Cardiac fibroblast (primary cell): Measurements from ENCODE around the gene ARIH2.

Experiments
- DNase-seq, 2 donors: peaks; one replicate each; pipeline versions ENCODE4 v3.0.0 to v3.0.0-alpha.2; 2010; ENCODE audit warnings: low read depth in 2 of 2
- H3K4me3 ChIP-seq, 2 donors: replicated peaks in 1 of 2; 1 replicate in 1 of 2; 2 replicates in 1 of 2; pipeline ENCODE4 v1.5.1; 2011; ENCODE audit warnings: low read depth in 2 of 2, low read length in 2 of 2, mild to moderate bottlenecking in 2 of 2, moderate library complexity in 1 of 2
- TF ChIP-seq, protein P1 (sequence below): IDR thresholded peaks from one replicate; pipeline ENCODE4 v1.5.1; 2011; ENCODE audit warnings: low read depth, mild to moderate bottlenecking, low read length, inconsistent platforms

Gene ARIH2

DNA sequence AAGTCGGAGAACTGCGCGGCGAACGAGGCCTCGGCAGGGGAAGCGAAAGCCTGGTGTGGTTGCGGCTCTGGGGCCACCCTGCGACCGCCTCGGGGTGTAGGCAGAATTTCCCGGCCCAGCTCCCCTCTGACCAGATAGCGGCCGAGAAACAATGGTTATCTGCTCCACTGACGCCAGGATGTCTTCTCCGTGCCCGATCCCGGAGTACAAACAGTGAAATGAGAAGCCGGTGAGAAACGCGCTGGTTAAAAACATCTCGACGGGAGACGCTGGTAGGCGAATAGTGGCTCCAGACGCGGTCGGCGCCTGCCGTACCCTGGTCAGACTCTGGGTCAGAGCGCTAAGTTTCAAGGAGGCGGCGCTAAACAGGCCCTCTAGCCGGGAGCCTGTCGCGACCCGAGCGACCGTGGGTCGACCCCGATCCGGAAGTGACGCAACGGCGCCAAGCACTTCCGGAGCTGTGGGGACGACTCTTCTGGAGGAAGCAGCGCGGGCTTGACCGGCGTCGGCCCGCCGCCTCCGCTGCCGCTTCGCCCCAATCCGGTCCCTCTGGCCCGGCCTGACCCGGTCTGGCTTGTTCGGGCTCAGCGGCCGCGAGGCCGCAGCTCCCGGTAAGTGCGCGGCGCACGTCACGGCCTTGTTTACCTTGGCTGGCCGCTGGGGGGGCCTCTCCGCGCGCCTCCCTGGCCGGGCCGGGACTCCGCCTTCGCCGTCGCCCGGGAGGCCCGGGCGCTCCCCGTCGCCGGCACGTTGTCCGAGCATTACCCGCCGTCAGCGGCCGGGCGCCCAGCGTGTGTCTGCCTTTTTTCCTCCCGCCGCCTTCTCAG is at the start of gene ARIH2:
Gene ARIH2, plus strand, starts transcription at position 455 of the 827 bp plus-strand sequence. CDS start 8,717 bp downstream, outside the sequence.
- DNase-seq, result peak; percentile 93 to 95
- H3K4me3 ChIP-seq, result peak within 1 kb of the TSS; percentile 78 to 79
- TF ChIP-seq, protein P1, sequence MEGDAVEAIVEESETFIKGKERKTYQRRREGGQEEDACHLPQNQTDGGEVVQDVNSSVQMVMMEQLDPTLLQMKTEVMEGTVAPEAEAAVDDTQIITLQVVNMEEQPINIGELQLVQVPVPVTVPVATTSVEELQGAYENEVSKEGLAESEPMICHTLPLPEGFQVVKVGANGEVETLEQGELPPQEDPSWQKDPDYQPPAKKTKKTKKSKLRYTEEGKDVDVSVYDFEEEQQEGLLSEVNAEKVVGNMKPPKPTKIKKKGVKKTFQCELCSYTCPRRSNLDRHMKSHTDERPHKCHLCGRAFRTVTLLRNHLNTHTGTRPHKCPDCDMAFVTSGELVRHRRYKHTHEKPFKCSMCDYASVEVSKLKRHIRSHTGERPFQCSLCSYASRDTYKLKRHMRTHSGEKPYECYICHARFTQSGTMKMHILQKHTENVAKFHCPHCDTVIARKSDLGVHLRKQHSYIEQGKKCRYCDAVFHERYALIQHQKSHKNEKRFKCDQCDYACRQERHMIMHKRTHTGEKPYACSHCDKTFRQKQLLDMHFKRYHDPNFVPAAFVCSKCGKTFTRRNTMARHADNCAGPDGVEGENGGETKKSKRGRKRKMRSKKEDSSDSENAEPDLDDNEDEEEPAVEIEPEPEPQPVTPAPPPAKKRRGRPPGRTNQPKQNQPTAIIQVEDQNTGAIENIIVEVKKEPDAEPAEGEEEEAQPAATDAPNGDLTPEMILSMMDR, result no peak

DNA sequence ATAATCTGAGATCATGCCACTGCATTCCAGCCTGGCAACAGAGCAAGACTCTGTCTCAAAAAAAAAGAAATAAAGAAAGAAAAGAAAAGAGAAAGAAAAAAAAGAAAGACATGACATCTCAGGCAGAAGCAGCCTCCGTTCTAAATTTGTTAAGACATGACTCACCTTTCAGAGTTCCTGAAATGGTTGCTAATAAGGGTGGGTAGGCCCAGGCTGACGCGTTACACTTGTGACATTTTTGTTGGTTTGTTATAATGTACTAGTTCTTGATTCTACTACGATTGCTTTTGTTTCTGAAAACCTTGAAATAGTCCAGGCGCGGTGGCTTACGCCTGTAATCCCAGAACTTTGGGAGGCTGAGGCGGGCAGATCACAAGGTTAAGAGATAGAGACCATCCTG is 41.0 kb upstream of the ARIH2 start:
- H3K4me3 ChIP-seq, result no peak overlapping the region
- DNase-seq, result peak in 1 of 2 donors; percentile 34
- TF ChIP-seq, protein P1, result no peak

DNA sequence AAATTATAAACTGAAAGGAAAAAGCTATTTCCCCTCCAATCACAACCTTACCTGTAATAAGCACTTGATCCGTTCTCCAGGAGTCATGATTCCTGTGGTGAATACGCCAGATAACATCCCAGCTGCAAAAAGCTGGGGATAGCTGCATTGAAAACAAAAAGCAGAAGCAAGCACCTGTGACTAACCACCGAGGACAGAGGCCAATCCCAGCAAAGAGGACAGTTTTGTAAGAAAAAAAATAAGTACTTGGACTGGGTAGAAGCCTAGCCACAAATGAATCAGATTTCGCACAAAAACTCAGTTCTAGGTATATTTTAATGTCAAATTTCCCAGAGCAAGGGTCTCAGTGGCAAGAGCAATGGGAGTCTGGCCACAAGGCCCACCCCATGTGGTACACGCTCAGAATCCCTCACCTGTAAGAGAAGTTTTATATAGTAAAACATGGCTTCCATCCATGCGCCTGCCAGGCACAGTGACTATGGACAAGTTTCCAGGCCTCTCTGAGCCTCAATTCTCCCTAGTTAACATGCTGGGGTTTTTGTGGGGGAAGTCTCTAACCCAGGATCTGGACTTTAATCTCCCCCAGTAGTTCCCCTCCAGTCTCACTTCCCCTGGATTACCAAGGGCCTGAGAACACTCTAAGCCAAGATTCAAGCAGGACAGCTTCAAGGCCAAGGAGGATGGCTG is 39.2 kb upstream of the ARIH2 start:
- TF ChIP-seq, protein P1, result no peak
- no peak for DNase-seq
- H3K4me3 ChIP-seq, result no peak overlapping the region

DNA sequence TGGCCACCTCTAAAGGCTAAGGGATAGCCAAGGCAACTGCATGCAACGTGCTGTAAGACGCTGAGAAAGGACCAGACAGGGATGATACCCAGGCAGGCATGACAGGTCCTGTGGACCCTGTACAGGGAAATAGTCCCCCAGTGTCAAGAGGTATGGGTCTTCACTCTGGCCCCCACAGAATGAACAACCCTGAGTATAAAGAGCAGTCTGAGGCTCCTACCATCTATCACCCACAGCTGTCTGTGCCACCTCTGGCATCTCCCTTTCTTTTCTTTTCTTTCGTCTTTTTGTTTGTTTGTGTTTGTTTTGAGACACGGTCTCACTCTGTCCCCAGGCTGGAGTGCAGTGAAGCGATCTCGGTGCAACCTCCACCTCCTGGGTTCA is 38.7 kb upstream of the ARIH2 start:
- no peak overlapping the region for H3K4me3 ChIP-seq
- TF ChIP-seq, protein P1, result no peak

DNA sequence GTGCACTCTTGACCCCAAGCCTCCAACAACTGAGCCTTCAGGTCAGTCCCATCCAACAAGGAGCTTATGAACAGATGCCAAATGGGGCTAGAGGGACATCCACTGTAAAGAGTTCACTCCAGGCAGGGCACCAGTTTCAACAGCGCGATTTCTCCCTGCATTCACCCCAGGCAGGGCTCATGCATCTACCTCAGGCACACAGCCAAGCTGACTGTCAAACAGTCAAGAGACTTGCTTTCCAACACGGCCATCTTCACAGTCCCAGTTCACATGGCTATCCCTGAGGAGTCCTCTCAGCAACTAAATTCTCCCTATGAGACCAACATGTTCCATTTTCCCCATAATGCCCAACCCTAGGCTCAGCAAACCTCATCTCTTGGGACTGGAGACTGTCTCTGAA is 37.6 kb upstream of the ARIH2 start:
- TF ChIP-seq, protein P1, result no peak
- H3K4me3 ChIP-seq, result no peak overlapping the region

More for the DNA sequence above, 38.7 kb upstream of the ARIH2 start:
- no peak for DNase-seq

DNA sequence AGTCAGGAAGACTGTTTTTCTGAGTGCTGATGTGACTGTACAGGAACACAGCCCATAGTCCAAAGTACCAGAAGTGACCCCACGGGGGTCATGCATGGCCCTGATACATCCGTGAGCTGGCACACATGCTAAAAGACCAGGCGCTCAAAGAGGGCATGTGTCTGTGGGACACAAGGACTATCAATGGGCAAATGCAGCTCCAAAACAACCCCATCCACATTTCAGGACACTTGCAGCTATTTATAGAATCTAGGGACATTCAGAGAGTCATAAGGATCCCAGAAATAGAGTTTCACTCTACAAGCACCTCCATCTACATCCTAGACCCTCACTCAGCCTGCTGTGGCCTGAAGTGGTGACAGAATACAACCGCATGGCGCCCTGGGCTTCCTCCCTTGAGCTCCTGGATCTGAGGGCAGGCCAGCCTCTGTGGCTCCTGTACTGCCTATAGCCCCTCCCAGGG is 37.0 kb upstream of the ARIH2 start:
- TF ChIP-seq, protein P1, result no peak

More for the DNA sequence above, 37.6 kb upstream of the ARIH2 start:
- no peak for DNase-seq

More for the DNA sequence above, 37.0 kb upstream of the ARIH2 start:
- H3K4me3 ChIP-seq, result no peak overlapping the region
- no peak for DNase-seq
